Left hindlimb (tissue), 1 donor: ENCODE data around the gene APOM.

Experiments
- DNase-seq: peaks from one replicate; pipeline ENCODE4 v3.0.0-alpha.2; 2018

Gene APOM

DNA sequence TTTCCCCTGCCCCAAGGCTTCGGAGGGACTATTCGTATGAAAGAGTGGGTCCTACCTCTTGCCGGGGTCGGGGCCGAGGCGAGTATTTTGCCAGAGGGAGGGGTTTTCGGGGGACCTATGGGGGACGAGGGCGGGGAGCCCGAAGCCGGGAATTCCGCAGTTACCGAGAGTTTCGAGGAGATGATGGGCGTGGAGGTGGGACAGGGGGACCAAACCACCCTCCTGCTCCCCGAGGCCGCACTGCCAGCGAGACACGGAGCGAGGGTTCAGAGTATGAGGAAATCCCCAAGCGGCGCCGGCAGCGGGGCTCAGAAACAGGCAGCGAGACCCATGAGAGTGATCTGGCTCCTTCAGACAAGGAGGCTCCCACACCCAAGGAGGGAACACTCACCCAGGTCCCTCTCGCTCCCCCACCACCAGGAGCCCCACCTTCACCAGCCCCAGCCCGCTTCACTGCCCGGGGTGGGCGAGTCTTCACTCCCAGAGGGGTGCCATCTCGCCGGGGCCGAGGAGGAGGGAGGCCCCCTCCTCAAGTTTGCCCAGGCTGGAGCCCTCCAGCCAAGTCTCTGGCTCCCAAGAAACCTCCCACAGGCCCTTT is 23.9 kb upstream of the APOM start:
- DNase-seq = no peak

DNA sequence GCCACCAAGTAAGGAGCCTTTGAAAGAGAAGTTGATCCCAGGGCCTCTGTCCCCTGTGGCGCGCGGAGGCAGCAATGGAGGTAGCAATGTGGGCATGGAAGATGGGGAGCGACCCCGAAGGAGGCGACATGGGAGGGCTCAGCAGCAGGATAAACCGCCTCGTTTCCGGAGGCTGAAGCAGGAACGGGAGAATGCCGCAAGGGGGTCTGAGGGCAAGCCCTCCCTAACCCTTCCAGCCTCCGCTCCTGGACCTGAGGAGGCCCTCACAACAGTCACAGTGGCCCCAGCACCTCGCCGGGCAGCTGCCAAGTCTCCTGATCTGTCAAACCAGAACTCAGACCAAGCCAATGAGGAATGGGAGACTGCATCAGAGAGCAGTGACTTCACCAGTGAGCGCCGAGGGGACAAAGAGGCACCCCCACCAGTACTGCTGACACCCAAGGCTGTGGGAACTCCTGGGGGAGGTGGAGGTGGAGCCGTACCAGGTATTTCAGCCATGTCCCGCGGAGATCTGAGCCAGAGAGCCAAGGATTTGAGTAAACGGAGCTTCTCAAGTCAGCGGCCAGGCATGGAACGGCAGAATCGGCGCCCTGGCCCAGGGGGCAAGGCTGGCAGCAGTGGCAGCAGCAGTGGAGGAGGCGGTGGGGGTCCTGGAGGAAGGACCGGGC is 23.3 kb upstream of the APOM start:
- DNase-seq = no peak

DNA sequence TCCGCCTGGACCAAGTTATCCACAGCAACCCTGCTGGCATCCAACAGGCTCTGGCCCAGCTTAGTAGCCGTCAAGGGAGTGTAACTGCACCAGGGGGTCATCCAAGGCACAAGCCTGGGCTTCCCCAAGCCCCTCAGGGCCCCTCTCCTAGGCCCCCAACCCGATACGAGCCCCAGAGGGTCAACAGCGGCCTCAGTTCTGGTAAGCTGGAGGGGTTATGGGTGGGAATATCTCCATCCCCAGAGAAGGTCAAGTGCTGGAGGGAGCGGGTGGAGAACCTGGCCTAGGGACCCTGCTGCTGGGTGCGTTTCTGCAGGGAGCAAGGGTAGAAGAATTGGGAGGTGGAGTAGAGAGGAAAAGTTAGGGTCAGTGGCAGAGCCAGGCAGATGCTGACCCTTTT is 22.2 kb upstream of the APOM start:
- DNase-seq = no peak

DNA sequence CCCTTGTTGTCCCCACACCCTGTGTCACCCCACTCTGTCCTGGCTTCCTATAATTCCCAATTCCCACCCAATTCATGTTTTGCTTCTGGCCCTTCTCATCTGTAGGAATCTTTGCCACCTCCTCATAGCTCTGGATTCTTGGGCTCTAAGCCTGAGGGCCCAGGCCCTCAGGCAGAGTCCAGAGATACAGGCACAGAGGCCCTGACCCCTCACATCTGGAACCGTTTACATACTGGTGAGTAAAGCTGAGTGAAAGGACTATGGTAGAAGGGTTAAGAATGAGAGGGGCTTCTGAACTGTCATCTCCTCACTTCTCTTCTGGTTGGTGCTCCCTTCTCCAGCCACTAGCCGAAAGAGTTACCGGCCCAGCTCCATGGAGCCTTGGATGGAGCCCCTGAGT is 21.6 kb upstream of the APOM start:
- DNase-seq = no peak

DNA sequence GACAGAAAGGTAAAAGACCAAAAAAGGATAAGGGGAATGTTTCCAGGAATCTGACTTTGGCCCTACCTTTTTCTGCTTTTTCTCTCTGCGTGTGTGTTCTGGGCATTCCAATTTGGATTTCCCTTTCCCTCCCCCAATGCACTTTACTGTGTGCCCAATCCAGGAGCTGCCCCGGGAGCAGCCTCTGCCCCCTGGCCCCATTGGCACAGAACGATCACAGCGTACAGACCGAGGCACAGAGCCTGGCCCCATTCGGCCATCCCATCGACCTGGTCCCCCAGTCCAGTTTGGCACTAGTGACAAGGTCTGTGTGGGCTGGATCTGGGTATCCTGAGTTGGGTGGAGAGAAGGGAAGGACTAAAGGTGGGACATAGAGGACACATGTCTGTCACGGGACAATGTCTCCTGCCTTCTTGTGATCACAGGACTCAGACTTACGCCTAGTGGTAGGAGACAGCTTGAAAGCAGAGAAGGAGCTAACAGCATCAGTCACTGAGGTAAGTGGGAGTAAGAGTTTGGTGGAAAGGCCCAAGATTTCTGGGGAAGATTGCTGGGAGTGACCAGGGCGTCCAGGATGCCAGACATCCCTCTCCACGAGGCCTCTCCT is 20.6 kb upstream of the APOM start:
- DNase-seq = no peak

DNA sequence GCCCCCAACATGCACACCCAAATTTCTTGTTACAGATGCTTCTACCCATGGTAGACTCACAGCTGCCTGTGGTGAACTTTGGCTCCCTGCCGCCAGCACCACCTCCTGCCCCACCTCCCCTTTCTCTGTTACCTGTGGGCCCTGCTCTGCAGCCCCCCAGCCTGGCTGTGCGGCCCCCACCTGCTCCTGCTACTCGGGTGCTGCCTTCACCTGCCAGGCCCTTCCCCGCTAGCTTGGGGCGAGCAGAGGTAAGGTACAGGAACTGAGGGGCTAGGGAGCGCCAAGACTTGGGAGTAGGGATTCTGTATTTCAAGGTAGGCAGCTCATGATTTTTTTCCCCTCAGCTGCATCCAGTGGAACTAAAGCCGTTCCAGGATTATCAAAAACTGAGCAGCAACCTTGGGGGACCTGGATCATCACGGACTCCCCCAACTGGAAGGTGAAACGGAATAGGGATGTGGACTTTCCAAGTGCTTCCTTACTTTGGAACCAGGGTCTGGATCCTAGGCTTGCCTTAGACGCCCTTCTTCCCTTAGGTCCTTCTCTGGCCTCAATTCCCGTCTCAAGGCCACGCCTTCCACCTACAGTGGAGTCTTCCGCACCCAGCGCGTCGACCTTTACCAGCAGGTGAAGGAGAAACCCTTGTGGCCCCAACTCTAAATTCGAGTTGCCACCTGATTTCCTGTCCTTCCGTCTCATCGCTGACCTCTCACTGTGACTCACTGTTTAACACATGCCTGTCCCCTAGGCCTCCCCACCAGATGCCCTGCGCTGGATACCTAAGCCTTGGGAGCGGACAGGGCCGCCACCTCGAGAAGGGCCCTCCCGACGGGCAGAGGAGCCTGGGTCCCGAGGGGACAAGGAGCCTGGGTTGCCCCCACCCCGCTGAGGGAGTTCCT is 18.7 kb upstream of the APOM start:
- no peak for DNase-seq

DNA sequence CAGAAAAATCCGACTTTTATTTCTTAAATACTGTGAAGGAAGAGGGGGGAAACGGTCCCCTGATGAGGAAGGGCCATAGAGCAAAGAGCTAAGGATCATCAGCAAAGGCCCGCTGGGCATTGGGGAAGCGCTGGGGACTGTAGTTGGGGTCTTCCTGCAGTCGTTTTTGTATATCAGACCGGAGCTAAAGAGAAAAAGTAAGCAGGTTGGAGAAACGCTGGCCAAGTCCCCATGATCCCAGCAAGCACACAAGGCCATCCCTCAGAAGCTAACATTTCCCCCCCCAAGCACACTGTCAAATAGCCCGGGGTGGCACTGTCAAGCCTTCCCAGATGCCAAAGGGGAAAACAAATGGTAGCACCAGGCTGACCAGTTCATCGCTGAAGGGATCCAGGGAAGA is 16.7 kb upstream of the APOM start:
- DNase-seq = no peak

DNA sequence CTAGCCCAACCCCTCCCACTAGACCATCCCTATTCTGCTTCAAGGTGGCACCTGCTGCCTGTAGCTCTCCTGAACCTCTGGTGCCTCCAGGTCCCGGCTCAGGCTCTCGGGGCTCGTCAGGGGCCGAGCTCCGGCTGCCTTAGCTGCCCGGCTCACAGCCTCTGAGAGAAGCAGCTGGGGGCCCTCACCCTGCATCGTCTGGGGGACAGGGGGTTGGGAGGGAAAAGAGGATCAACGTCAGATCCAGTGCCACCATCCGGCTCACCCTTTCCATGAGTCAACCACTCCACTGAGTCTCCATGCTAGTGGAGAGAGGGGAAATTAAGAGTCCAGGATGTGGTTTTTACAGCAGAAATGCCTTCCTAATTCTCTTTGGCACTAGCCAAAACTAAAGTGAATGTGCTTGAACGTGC is 16.2 kb upstream of the APOM start:
- DNase-seq = no peak

DNA sequence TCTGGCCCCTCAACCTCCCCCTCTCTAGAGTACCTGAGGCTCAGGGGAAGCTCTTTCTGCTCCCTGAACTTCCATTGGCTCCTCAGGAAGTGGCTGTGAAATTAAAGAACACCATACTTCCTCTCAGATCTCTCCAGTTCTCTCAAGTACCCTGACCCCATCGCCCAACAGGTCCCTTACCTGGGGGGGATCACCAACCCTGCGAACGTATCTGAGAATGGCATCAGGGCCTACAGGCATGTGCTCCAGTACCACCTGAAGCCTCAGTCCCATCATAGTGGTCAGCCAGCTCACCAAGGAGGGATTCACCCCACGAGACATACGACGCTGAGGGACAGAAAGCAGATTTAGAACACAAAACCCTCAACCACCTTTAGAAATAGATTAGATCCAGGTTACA is 15.1 kb upstream of the APOM start:
- DNase-seq = no peak

DNA sequence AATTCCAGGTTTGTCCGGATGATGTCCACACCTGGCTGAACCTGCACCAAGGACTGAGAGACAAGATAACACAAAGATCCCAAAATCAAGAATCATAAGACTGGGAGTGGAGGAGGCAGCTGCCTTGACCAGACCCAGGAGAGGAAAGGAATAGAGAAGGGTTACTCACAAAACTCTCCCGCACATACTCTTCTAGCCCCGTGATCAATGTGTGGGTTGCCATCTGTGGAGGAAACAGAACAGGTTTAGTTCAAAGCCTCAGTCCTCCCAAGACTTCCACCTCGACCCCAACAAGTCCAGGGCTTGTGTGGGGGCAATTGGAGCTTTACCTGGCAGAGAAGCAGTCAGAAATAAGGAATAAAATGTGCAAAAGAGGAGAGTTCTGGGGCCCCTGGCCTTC is 14.3 kb upstream of the APOM start:
- no peak for DNase-seq

DNA sequence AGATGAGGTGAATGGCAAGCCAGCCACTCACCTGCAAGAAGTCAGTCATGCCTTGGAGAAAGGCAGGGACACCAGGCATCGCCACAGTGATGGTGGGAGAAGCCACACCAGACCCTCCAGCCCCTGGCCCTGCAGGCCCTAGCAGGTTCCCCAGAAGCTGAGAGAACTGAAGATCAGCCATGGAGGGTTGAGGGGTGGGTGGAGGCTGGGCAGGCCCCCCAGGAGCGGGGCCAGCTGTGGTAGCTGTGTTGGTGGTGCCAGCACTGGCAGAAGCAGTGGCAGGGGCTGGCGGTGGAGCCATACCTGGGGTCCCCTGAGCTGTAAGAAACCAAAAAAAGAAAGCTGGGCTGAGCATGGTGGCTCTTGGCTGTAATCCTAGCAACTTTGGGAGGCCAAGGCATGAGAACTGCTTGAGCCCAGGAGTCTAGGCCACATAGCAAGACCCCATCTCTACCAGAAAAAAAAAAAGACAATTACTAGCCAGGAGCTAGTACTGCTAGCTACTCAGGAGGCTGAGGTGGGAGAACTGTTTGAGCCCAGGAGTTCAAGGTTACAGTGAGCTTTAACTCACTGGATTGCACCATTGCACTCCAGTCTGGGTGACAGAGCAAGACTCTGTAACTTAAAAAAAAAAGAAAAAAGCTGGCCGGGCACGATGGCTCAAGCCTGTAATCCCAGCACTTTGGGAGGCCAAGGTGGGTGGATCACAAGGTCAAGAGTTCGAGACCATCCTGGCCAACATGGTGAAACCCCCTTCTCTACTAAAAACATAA is 12.7 kb upstream of the APOM start:
- DNase-seq = no peak

DNA sequence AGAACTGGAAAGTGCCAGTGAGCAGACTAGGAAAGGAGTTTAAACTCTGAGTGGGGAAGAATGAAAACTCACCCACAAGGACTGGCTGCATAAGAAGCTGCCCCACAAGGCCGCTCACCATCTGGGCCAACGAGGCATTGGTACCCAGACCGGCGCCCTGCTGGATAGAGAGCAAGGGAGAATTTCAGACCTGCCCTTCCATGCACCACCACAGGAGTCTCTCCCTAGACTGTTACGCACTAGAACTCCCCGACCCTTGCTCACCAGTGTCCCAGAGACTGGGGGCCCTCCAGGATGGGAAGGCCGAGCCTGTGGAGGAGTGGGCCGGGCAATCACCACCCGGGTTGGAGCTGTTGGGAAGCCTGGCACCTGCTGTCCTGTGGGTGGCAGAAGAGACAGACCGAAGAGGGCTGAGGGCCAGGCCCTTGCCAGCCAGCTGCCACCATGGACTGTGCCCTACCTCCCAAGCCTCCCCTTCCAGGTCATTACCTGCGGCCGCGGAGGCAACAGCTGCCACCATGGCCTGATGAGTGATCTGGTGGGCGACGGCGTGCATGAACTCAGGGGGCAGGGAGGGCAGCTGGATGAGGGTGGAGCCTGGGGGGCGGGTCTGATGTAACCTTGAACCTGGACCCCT is 11.8 kb upstream of the APOM start:
- no peak for DNase-seq

DNA sequence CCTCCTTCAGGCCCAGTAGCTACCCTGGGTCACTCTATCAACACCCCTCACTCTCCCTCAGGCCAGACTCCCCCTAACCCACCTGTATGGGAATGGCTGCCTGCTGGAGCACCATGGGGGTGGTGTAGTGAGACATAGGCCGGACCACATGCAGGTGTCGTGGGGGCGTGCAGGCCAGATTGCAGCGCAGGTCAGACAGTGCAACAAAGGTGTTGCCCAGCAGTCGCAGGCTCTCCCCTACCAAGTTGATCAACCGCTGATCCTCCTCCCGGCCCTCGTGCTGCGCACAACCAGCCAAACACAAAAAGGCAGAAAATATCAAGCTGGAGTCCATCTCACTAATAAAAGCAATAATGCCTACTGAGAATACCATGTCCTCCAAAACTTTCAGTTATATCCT is 10.4 kb upstream of the APOM start:
- no peak for DNase-seq

DNA sequence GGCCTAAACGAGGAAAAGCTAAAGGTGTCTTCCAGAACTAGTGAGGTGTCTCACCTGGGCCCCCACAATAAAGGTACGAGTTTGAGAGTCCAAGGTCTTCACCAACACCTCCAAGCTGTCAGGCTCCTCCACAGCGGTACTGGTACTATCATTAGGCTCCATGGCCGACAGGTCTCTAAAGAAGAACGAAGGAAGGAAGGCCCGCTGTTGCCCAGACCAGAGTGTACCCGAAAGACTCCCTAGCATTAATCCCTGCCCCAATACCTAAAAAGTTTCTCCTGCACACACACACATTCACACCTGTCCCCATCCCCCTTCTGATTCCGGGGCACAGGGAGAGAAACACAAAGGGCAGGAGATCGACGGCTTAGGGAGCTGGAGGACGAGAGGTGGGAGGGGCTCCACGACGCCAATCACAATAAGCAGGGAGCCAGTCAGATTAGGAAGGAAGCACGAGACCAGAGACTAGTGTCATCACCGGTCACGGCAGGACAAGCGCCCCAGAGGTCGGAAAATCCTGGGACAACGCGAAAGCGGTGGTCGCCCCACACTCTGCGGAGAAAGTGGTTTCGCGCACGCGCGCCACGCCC is 4.0 kb upstream of the APOM start:
- DNase-seq = no peak

DNA sequence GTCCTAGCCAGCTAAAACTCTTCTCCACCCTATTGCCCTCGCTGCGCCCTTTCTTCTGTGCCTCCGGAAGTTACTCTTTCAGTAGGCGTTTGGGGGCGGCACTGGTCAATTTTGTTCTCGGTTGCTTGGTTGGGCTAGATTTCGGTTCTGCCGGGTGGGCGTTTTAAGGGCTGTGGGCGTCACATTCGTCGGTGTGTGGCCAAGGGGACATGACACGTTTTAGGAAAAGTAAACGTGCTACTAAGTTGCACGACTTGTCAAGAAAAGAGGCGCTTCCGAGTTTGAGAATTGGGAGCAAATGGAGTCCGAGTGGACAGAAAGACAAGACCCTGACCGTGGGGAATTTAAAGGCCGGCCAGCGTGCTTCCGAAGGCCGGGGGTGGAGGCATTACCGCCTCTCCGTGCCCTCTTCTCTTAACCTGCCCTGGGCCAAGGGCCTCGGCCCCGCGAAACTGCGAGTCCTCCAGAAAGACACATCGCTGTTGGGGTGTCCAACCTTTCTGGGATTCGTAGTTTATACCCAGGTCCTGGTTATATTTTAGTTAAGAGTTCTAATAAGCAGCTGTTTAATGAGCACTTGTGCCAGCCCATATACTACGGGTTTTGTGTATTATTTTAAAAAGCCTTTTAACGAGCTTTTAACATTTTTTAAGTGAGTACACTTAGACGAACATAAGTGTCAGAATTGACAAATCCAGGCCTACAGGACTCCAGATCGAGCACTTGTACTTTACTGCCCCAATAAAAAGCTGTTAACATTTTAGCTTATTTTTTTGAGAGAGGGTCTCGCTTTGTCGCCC is 2.6 kb upstream of the APOM start:
- DNase-seq = no peak

DNA sequence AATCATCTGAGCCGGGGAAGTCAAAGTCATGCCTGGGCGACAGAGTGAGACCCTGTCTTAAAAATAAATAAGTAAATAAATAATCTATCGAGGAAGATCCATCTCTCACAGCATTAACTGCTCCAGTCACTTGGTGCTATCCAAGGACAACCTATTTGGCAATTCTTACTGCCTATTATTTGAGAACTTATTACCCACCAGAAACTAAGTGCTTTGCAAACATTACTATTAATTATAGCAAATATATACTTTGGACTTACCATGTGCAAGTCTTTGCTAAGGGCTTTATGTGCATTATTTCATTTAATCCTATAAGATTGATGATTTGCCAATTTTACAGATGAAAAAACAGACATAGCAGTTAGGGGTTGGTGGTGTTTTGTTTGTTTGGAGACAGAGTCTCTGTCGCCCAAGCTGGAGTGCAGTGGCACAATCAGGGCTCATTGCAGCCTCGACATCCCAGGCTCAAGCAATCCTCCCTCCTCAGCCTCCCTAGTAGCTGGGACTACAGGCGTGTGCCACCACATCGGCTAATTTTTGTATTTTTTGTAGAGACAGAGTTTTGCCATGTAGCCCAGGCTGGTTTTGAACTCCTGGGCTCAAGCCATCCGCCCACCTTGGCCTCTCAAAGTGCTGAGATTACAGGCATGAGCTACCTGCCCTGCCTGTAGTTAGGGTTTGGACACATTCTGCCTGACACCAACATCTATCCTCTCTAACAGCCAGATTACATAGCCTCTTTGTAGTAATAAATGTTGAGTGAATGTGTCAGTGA is 933 bp upstream of the APOM start:
- DNase-seq = no peak

DNA sequence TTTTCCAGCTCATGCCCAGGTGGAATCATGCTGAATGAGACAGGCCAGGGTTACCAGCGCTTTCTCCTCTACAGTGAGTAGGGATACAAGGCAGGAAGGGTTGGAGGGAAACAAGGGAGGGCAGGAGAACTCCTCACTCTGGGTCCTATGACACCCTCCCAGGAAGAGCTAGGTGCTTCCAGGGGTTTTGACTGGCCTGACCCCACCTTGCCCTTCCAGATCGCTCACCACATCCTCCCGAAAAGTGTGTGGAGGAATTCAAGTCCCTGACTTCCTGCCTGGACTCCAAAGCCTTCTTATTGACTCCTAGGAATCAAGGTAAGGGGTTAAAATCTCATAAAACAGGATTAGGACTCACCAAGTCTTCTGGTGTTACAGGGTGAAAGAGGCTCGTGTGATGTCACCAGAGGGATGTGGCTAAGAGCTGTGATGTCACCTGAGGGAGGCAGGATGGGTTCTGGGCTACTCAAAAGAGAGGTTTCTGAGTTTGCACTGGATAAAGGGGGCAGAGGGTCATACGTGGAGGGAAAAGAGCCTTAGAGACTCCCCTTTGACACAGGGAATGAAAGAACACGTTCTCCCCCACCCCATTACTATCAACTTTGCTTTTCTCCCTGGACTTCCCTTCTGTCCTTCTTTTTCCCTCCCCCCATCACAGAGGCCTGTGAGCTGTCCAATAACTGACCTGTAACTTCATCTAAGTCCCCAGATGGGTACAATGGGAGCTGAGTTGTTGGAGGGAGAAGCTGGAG is 1.9 kb downstream of the APOM start:
- DNase-seq = no peak

DNA sequence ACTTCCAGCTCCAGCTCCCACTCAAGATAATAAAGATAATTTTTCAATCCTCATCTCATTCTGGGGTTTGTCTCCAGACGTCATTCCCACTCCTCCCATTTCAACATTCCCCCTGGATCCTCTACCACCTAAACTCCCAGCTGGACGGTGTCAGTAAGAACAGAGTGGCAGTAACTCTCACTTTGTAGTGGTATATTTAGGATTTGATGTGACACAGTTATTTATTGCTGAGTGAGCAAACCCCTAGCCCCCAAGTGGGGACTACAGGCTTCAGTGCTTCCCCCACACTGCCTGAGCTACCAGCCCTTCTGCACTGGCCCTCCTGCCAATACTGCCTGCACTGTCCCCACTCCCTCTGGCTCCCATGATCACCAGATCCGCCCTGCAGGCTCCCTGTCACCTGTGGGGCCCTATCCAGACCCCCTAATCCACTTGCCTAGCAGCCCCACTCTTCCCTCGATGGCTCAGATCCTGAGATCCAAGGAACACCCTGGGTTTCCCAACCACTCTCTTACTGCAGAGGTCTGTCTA is 2.5 kb downstream of the APOM start:
- no peak for DNase-seq

DNA sequence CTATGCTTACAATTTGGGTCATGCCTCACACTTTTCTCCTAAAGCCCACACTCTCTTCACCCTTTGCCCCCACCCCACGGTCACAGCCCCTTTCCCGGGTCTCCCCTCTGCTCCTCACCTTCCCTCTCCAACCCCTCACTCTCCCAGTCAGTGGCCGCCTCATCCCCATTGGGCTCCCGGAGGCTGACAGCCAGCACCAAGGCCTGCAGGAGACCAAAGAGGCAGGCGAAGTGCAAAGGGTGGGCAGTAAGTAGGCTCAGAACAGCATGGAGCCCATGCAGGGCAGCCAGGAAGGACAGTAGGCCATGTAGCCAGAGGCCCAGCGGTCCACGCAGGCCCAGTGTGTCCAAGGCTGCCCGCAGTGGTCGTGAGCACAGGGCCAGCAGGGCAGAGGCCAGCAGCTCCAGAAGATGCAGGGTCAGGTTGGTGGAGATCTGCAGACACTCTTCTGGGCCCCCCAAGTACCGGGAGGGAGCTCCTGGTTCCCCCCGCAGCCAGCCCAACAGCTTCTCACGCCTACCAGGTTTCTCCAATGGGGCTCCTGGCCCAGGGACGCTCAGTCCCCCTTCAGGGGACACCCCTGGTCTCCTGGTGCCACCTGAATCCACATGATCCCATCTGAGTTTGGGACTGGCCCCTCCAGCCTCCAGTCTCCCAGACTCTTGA is 3.4 kb downstream of the APOM start:
- DNase-seq = no peak
